AG09319 (cell line): Measurements from ENCODE around the gene FMNL2.

ENCODE experiments used
- DNase-seq: peaks from one replicate; pipeline ENCODE4 v3.0.0-alpha.2; 2010; ENCODE audit warnings: low read depth; ENCODE audit errors: extremely low read depth
- CTCF ChIP-seq: IDR thresholded peaks from 2 replicates; pipeline ENCODE4 v1.5.1; 2011; ENCODE audit warnings: low read depth, mild to moderate bottlenecking, inconsistent platforms, low read length, moderate library complexity

FMNL2 gene

GRCh38 chr2:152443771-152444170, 108.8 kb downstream of the FMNL2 start:
- DNase-seq = no peak
- TF ChIP-seq CTCF = no peak

- no peak for TF ChIP-seq CTCF
- DNase-seq = no peak
Observed at GRCh38 chr2:152444448-152444847, 109.5 kb downstream of the FMNL2 start.

GRCh38 chr2:152445375-152445774, 110.4 kb downstream of the FMNL2 start:
- no peak for DNase-seq
- TF ChIP-seq CTCF = no peak

- no peak for TF ChIP-seq CTCF
- DNase-seq = peak; percentile 44
Observed at GRCh38 chr2:152445791-152446201, 110.8 kb downstream of the FMNL2 start.

GRCh38 chr2:152446213-152446612, 111.2 kb downstream of the FMNL2 start:
- DNase-seq = no peak
- TF ChIP-seq CTCF = no peak

- TF ChIP-seq CTCF = no peak
- DNase-seq = no peak
Observed at GRCh38 chr2:152447897-152448296, 112.9 kb downstream of the FMNL2 start.

GRCh38 chr2:152448606-152449005, 113.6 kb downstream of the FMNL2 start:
- DNase-seq = no peak
- no peak for TF ChIP-seq CTCF

- no peak for DNase-seq
- no peak for TF ChIP-seq CTCF
Observed at GRCh38 chr2:152449578-152449977, 114.6 kb downstream of the FMNL2 start.
